Measurements from ENCODE around the gene C16orf74. TPM values are rescaled to one million over a fixed set of nuclear protein-coding genes. Genes with fewer than 3 reads are reported as not detected.

C16orf74 gene
- total and polyA plus RNA-seq, 2 experiments from 2014 or later: 5.3 to 7.8 TPM

DNA sequence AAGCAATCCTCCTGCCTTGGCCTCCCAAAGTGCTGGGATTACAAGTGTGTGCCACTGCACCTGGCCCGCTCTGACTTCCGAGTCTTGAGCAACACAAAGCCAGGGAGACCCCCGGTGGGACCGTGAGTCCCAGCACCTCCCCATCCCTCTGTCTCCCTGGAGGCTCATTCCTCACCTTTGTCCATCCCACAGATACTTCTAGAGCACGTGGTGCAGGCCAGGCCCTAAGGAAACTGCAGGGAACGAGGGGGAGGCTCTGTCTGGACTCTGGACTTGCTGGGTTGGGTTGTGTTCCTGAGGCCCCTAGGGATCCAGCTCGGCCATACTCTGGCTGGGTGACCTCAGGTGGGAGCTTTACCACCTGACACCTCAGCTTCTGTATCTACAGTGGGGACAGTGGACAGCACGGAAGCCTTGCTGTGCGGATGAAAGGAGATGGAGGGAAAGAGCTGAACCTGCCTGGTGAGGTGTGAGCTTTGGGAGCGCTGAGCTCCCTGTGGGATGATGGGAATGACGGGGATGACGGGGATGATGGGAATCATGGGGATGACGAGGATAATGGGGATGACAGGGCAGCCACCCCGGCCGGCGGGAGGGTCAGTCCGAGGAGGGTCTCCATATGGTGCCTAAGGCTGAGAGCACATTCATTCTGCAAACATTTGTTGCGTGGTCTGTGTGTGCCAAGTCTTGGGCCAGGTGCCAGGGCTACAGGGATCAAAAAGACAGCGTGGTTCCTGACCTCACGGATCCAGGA, 26.6 kb downstream of the C16orf74 start:
- Histone ChIP-seq H3K79me2 (no peaks in the 10 kb centered on the region), H2AFZ (no peak overlapping the region), H3K27me3 (no peaks in the 10 kb centered on the region), H3K9me3 (ENCODE audit: low read depth) (no peaks in the 10 kb centered on the region), H3K4me3 (no peak overlapping the region), H3K4me1 (ENCODE audit: insufficient read depth) (no peaks in the 10 kb centered on the region), H3K36me3 (replicated peaks; ENCODE audit: insufficient read depth, low read depth) (no peaks in the 10 kb centered on the region), H3K4me2 (no peak overlapping the region), H4K20me1 (ENCODE audit: insufficient read depth, poor library complexity, severe bottlenecking) (no peaks in the 10 kb centered on the region), H3K9me2 (replicated peaks; ENCODE audit: insufficient read depth) (no peaks in the 10 kb centered on the region), H3K27ac (no peak overlapping the region)
- TF ChIP-seq EZH2 (IDR thresholded peaks at IDR 0.05; ENCODE audit: borderline replicate concordance) (no peak), EZH2phosphoT487 (IDR thresholded peaks at IDR 0.05; ENCODE audit: low read depth, severe bottlenecking, unreplicated experiment) (no peak)
- TF ChIP-seq, protein P1, sequence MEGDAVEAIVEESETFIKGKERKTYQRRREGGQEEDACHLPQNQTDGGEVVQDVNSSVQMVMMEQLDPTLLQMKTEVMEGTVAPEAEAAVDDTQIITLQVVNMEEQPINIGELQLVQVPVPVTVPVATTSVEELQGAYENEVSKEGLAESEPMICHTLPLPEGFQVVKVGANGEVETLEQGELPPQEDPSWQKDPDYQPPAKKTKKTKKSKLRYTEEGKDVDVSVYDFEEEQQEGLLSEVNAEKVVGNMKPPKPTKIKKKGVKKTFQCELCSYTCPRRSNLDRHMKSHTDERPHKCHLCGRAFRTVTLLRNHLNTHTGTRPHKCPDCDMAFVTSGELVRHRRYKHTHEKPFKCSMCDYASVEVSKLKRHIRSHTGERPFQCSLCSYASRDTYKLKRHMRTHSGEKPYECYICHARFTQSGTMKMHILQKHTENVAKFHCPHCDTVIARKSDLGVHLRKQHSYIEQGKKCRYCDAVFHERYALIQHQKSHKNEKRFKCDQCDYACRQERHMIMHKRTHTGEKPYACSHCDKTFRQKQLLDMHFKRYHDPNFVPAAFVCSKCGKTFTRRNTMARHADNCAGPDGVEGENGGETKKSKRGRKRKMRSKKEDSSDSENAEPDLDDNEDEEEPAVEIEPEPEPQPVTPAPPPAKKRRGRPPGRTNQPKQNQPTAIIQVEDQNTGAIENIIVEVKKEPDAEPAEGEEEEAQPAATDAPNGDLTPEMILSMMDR (IDR thresholded peaks at IDR 0.05; ENCODE audit: poor library complexity): no peak
- 87% methylated on average over 20 of the region's 20 CpGs for WGBS (ENCODE audit: low lambda C conversion rate, missing lambda C conversion rate)
- DNase-seq (ENCODE audit: low spot score): peak; percentile 46

DNA sequence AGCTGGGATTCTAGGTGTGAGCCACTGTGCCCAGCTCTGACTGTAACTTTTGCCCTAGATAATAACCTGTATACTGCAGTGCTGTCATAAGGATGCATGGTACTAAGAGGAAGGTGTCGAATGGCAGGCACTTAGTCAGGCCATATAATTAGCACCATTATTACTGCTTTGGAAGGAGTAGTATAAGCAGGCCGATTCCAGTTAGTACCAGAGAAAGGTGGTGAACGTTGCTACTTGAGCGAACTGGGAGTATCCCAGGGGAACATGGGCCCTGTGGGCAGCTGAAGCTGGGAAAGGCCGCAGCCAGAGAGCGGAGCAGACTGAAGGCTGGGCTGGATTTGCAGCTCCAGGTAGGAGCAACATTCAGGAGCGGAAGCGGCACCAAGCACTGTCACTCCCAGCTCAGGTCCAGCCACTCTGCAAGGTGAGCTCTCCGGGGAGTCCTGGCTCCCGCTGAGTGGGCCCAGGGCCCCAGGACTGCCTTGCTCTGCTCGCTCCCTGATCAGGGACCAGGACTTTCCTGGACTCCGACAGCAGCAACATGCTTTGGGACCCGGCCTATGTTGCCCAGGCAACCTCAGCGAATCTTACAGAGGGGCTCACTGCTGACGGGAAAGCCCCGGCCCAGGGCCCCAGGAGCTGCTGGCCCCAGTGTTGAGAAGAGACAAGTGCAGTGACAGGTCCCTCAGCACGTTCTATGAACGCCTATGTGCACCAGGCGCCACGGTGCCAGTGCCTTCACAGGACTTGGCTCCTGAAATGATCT, 28.6 kb downstream of the C16orf74 start:
- TF ChIP-seq, protein P1 (IDR thresholded peaks at IDR 0.05; ENCODE audit: poor library complexity): no peak
- TF ChIP-seq EZH2 (IDR thresholded peaks at IDR 0.05; ENCODE audit: borderline replicate concordance) (no peak), EZH2phosphoT487 (IDR thresholded peaks at IDR 0.05; ENCODE audit: low read depth, severe bottlenecking, unreplicated experiment) (no peak)
- H4K20me1 ChIP-seq (ENCODE audit: insufficient read depth, poor library complexity, severe bottlenecking): no peaks in the 10 kb centered on the region
- no peaks in the 10 kb centered on the region for H3K79me2 ChIP-seq
- no peaks in the 10 kb centered on the region for H3K4me1 ChIP-seq (ENCODE audit: insufficient read depth)
- H3K9me2 ChIP-seq (replicated peaks; ENCODE audit: insufficient read depth): no peaks in the 10 kb centered on the region
- H3K4me3 ChIP-seq: no peak overlapping the region
- H3K36me3 ChIP-seq (replicated peaks; ENCODE audit: insufficient read depth, low read depth): no peaks in the 10 kb centered on the region
- H2AFZ ChIP-seq: no peak overlapping the region
- H3K27ac ChIP-seq: no peak overlapping the region
- H3K27me3 ChIP-seq: no peaks in the 10 kb centered on the region
- H3K4me2 ChIP-seq: no peak overlapping the region
- DNase-seq (ENCODE audit: low spot score): no peak
- H3K9me3 ChIP-seq (ENCODE audit: low read depth): no peaks in the 10 kb centered on the region
- 90% methylated on average over 20 of the region's 20 CpGs for WGBS (ENCODE audit: low lambda C conversion rate, missing lambda C conversion rate)

- Histone ChIP-seq H3K9me2 (replicated peaks; ENCODE audit: insufficient read depth) (no peaks in the 10 kb centered on the region), H3K27ac (no peak overlapping the region), H3K4me2 (no peak overlapping the region), H3K36me3 (replicated peaks; ENCODE audit: insufficient read depth, low read depth) (no peaks in the 10 kb centered on the region), H3K4me3 (no peak overlapping the region), H3K27me3 (peaks cover 4% of the 10 kb centered on the region), H3K79me2 (no peaks in the 10 kb centered on the region), H3K9me3 (ENCODE audit: low read depth) (no peaks in the 10 kb centered on the region), H2AFZ (no peak overlapping the region), H4K20me1 (ENCODE audit: insufficient read depth, poor library complexity, severe bottlenecking) (no peaks in the 10 kb centered on the region), H3K4me1 (ENCODE audit: insufficient read depth) (peaks cover 9% of the 10 kb centered on the region)
- no peak for DNase-seq (ENCODE audit: low spot score)
- TF ChIP-seq, protein P1 (IDR thresholded peaks at IDR 0.05; ENCODE audit: poor library complexity): no peak
- 88% methylated on average over 4 of the region's 4 CpGs for WGBS (ENCODE audit: low lambda C conversion rate, missing lambda C conversion rate)
Observed at GRCh38 chr16:85720302-85720637, 30.6 kb downstream of the C16orf74 start.
